HG03135 (cell line): ENCODE measurements around the gene ZNF343.
"Not testable (repeated sequence)": the region's sequence is repeated elsewhere in the genome, so short reads cannot be mapped to it uniquely, and the experiment has no call there.

Source experiments
- ATAC-seq: cut with Tn5 transposase; IDR thresholded peaks from one replicate; pipeline ENCODE4 v1.9.1; 2021; ENCODE audit warnings: mild to moderate bottlenecking, moderate library complexity; ENCODE audit not compliant: unreplicated experiment

The ZNF343 gene

DNA sequence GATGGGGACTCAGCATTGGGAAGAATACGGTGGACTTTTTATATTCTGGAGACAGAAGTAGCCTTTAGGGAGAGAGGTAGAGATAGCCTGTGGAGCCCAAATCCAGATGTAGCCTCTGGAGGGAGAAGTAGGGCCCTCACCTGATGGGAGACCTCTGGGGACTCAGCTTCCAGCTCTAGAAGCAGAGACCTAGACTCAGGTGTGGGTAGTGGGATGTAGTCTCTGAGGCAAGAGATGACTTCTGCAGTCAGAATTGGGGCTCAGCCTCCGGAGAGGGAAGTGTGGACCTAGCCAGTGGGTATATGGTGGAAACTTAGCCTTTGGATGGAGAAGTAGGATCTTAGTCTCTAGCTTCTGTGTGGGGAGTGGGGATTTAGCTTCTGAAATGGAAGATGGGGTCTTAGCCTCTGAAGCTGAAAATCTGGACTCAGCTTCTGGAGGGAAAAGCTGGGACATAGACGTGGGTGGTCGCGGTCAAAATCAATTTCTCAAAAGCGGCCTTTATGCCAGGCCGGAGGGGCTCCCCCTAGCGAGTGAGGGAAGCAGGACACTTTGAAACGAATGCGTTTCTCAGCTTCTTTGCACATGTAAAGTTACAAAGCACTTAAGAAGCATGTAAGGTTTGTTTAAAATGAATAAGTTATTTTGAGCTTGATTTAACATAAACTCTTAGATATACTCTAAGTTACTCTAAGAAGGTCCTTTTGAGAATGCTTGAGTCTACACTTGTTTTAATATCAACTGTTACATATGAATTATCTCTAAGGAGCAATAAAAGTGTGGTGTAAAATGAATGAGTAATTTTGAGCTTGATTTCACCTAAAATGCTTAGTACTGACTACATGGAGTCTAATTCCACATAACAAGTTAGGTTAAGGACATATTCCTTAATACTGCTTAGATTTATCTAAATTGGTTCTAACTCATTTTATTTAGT lies 12.9 kb upstream of the ZNF343 start:
- ATAC-seq, result no peak

GRCh38 chr20:2520617-2521016 lies 11.9 kb upstream of the ZNF343 start:
- no peak for ATAC-seq

DNA sequence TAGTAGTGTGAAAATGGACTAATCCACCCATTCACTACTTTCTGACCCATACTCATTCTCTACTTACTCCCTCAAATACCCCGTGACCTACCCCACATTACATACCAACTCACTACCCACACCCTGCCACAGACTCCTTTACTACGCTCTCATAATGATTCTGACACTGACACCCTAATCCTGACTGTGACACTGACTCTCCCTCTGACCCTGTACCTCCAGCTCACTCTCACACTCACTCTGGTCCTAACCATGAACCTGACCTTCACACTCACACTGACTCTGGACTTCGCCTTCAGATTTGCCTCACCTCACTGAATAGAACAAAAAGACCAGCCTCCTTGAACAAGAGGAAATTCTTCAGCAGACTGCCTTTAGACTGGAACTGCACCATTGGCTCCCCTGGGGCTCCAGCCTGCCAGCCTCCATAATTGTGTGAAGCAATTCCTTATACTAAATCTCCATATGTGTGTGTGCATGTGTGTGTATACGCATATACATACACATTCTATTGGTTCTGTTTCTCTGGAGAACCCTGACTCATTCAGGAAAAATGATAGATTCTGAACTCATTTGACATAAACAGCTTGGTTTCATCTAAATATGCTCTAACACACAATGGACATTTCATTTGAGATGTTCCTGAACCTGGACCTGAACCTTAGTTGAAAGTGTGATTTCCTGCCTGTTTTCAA lies 10.5 kb upstream of the ZNF343 start:
- no peak for ATAC-seq

GRCh38 chr20:2518558-2518957 lies 9.8 kb upstream of the ZNF343 start:
- ATAC-seq, result no peak

GRCh38 chr20:2518096-2518495 lies 9.4 kb upstream of the ZNF343 start:
- ATAC-seq, result no peak

DNA sequence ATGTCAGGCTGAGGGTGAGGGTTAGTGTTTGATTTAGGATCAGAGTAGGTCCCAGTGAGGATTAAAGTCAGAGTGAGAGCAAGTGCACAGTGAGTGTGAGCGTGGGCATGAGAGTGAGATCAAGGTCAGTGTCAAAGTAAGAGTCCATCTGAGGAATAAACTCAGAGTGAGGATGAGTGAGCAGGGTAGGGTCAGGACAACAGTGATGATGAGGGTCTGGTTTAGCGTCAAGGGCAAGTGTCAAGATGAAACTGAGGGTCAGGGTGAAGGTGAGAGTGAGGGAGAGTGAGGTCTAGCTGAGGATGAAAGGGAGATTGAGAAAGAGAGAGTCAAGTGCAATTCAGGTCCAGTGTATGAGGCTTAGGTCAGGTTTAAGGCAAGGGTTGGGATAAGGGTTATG lies 7.7 kb upstream of the ZNF343 start:
- ATAC-seq, result no peak

- ATAC-seq, result no peak
These were observed 6.5 kb upstream of the ZNF343 start for GRCh38 chr20:2515203-2515602.

GRCh38 chr20:2509794-2510193 lies 1.1 kb upstream of the ZNF343 start:
- ATAC-seq, result no peak

DNA sequence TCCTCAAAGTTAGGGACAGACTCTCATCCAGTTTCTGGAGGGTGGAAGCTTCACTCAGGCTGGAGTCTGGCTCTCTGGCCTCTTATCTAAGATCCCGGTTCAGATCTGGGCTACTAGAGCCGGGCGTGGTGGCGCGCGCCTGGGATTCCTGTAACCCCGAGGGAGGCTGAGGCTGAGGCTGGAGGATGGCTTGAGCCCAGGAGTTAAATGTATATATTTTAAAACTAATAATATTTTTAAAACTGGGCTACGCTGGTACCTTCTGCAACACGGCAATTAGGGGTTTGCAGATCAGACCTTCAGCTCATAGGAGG lies 710 bp upstream of the ZNF343 start:
- ATAC-seq, result no peak

- ATAC-seq, result peak; percentile 18
These were observed 662 bp downstream of the ZNF343 start for GRCh38 chr20:2507875-2508630.

- no peak for ATAC-seq
These were observed 1.3 kb downstream of the ZNF343 start for GRCh38 chr20:2507464-2507863.

- not testable (repeated sequence) for ATAC-seq
These were observed 2.3 kb downstream of the ZNF343 start for GRCh38 chr20:2506426-2506825.

DNA sequence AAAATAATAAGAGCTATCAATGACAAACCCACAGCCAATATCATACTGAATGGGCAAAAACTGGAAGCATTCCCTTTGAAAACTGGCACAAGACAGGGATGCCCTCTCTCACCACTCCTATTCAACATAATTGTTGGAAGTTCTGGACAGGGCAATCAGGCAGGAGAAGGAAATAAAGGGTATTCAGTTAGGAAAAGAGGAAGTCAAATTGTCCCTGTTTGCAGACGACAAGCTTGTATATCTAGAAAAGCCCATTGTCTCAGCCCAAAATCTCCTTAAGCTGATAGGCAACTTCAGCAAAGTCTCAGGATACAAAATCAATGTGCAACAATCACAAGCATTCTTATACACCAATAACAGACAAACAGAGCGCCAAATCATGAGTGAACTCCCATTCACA lies 3.9 kb downstream of the ZNF343 start:
- ATAC-seq, result not testable (repeated sequence)

DNA sequence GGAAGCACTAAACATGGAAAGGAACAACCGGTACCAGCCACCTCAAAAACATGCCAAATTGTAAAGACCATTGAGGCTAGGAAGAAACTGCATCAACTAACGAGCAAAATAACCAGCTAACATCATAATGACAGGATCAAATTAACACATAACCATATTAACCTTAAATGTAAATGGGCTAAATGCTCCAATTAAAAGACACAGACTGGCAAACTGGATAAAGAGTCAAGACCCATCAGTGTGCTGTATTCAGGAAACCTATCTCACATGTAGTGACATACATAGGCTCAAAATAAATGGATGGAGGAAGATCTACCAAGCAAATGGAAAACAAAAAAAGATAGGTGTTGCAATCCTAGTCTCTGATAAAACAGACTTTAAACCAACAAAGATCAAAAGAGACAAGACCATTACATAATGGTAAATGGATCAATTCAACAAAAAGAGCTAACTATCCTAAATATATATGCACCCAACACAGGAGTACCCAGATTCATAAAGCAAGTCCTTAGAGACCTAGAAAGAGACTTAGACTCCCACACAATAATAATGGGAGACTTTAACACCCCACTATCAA lies 5.8 kb downstream of the ZNF343 start:
- not testable (repeated sequence) for ATAC-seq

GRCh38 chr20:2485661-2486060 lies 23.1 kb downstream of the ZNF343 start:
- no peak for ATAC-seq

DNA sequence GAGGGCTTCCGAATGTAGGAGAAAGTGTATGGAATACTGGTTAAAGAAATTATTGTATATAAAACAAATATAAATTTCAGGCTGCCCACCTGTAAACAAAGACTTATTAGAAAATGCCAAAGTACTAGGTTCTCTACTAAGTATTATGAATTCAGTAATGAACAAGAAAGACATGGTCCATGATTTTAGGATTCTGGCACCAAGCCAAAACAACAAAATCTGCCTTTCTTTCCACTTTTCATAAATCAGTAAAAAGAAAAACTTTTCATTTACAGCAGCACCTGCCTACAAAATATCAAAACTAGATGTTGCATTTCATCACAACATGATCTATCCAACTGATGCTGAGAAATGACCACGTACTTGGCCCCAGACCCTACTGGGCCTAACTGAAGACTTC lies 23.6 kb downstream of the ZNF343 start:
- no peak for ATAC-seq

DNA sequence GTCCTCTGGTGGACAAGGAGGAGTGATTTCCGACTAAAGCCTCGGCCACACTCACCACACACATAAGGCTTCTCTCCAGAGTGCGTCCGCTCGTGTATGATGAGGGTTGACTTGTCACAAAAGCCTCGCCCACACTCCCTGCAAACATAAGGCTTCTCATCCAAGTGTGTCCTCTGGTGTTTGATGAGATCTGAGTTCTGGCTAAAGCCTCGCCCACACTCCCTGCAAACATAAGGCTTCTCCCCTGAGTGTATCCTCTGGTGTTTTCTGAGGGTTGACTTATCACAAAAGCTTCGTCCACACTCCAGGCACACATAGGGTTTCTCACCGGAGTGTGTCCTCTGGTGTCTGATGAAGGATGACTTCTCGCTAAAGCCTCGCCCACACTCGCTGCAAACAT lies 25.2 kb downstream of the ZNF343 start:
- ATAC-seq, result no peak

GRCh38 chr20:2480381-2480780 lies 28.3 kb downstream of the ZNF343 start:
- no peak for ATAC-seq

DNA sequence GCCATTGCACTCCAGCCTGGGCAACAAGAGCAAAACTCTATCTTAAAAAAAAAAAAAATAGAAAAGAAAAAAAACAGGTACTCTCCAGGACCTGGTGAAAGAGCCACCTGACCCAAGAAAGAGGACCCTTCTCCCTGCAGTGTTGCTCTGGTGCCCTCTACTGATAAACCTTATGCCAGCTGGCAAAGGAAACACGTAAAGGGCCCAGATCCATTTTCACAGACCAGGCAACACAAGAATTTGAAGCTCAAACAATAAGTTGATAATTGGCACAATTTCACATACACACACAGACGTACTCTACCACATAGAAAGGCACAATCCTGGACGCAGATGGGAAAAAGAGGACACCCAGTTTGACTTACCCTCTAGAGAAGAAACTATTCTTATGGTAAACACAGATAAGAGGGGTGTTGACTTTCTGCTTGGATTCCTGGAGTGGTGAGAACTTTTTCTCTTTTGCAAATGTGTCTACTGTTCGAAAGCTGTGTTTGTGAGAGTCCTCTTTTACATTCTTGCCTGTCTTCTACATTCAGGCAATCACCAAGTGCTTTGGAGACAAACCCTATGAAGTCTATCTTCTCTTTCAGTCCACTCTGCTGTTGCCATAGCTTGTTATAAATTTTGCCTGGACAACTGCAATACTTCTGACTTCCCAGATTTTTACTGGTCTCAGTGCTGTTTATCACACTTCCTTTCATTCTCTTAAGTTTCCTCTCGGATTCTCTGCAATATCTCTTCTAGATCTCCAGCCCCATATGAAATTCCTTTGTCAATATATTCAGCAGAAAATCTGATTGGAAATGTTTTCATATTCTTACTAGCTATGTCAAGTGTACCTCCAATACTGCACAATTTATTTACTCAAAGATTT lies 31.7 kb downstream of the ZNF343 start:
- no peak for ATAC-seq
